GM19463 (cell line): ENCODE data around the gene DRGX.

Experiments used
- ATAC-seq: cut with Tn5 transposase; IDR thresholded peaks from one replicate; pipeline ENCODE4 v1.9.1; 2021; ENCODE audit warnings: mild to moderate bottlenecking, moderate library complexity; ENCODE audit not compliant: unreplicated experiment

Gene DRGX

GRCh38 chr10:49363309-49364031 is 32.4 kb downstream of the DRGX start:
- no peak for ATAC-seq

- peak; percentile 88 for ATAC-seq
Measured at GRCh38 chr10:49362596-49363260, 33.2 kb downstream of the DRGX start.

GRCh38 chr10:49361735-49362568 is 33.9 kb downstream of the DRGX start:
- no peak for ATAC-seq

GRCh38 chr10:49361178-49361554 is 34.7 kb downstream of the DRGX start:
- no peak for ATAC-seq

GRCh38 chr10:49360271-49361177 is 35.4 kb downstream of the DRGX start:
- no peak for ATAC-seq

- no peak for ATAC-seq
Measured at GRCh38 chr10:49359349-49360270, 36.3 kb downstream of the DRGX start.

GRCh38 chr10:49357910-49358309 is 38.0 kb downstream of the DRGX start:
- ATAC-seq = no peak

- ATAC-seq = peak; percentile 76
Measured at GRCh38 chr10:49356944-49357343, 38.9 kb downstream of the DRGX start.

GRCh38 chr10:49356181-49356580 is 39.7 kb downstream of the DRGX start:
- no peak for ATAC-seq

- no peak for ATAC-seq
Measured at GRCh38 chr10:49355221-49355620, 40.7 kb downstream of the DRGX start.

- ATAC-seq = no peak
Measured at GRCh38 chr10:49354593-49354992, 41.3 kb downstream of the DRGX start.

GRCh38 chr10:49353895-49354566 is 41.9 kb downstream of the DRGX start:
- ATAC-seq = no peak

GRCh38 chr10:49353026-49353894 is 42.6 kb downstream of the DRGX start:
- no peak for ATAC-seq

GRCh38 chr10:49352323-49352722 is 43.6 kb downstream of the DRGX start:
- no peak for ATAC-seq

GRCh38 chr10:49351669-49352068 is 44.2 kb downstream of the DRGX start:
- no peak for ATAC-seq

- no peak for ATAC-seq
Measured at GRCh38 chr10:49350846-49351532, 44.9 kb downstream of the DRGX start.

- ATAC-seq = no peak
Measured at GRCh38 chr10:49350138-49350537, 45.8 kb downstream of the DRGX start.

- ATAC-seq = no peak
Measured at GRCh38 chr10:49349390-49349789, 46.5 kb downstream of the DRGX start.
